Uterus (tissue), 2 donors: ENCODE data around the gene RIPK4.

Source experiments
- POLR2A ChIP-seq, 2 donors: fragments of 450-650 bp; IDR thresholded peaks; one replicate each; pipeline ENCODE4 v1.6.1; 2016; ENCODE audit warnings: antibody characterized with exemption in 2 of 2, mild to moderate bottlenecking in 1 of 2, moderate library complexity in 1 of 2
- TF ChIP-seq, protein P1 (sequence below), 4 experiments: fragments of 200-600 bp in 2 of 4; fragments of 450-650 bp in 2 of 4; sonication (generic) in 2 of 4; IDR thresholded peaks; one replicate each; pipeline ENCODE4 v1.5.1; 2016 to 2019; ENCODE audit warnings: antibody characterized with exemption in 4 of 4, mild to moderate bottlenecking in 2 of 4, moderate library complexity in 1 of 4

GRCh38 chr21:41768437-41769042 lies 1.7 kb upstream of the RIPK4 start:
- TF ChIP-seq, protein P1, sequence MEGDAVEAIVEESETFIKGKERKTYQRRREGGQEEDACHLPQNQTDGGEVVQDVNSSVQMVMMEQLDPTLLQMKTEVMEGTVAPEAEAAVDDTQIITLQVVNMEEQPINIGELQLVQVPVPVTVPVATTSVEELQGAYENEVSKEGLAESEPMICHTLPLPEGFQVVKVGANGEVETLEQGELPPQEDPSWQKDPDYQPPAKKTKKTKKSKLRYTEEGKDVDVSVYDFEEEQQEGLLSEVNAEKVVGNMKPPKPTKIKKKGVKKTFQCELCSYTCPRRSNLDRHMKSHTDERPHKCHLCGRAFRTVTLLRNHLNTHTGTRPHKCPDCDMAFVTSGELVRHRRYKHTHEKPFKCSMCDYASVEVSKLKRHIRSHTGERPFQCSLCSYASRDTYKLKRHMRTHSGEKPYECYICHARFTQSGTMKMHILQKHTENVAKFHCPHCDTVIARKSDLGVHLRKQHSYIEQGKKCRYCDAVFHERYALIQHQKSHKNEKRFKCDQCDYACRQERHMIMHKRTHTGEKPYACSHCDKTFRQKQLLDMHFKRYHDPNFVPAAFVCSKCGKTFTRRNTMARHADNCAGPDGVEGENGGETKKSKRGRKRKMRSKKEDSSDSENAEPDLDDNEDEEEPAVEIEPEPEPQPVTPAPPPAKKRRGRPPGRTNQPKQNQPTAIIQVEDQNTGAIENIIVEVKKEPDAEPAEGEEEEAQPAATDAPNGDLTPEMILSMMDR (IDR thresholded peaks at IDR 0.05): no peak
- TF ChIP-seq POLR2A (IDR thresholded peaks at IDR 0.05): no peak
